ENCODE measurements around the gene TAF11. TPM values are rescaled to one million over a fixed set of nuclear protein-coding genes. Genes with fewer than 3 reads are reported as not detected.

TAF11 gene
- total RNA-seq, 2 experiments from 2014 or later, result 30.1 to 41.5 TPM

DNA sequence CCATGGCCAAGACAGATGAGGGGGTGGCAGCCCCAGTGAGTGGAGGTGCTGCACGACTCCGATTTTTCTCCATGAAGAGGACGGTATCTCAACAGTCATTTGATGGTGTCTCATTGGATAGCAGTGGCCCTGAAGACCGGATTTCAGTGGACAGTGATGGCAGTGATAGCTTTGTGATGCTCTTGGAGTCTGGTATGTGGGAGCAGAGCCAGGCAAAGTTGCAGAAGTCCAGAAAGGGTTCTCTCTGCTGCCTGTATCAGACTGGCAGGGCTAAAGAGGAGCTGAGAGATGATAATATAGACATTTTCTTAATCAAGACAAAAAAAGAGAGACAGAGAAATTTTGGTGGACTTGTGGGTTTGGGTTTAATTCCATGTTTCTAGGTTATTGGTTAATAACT lies 23.8 kb downstream of the TAF11 start:
- Histone ChIP-seq H3K4me2 (ENCODE audit: low read length) (no peak overlapping the region), H3K4me3 (ENCODE audit: low read depth, low read length, poor library complexity, severe bottlenecking) (no peak overlapping the region), H4K20me1 (ENCODE audit: insufficient read depth, low read length) (no peaks in the 10 kb centered on the region), H3K9me2 (ENCODE audit: insufficient read depth, low read length) (no peaks in the 10 kb centered on the region), H3K9me3 (ENCODE audit: low read length) (no peaks in the 10 kb centered on the region), H3K4me1 (ENCODE audit: insufficient read depth, low read length, poor library complexity, severe bottlenecking) (no peaks in the 10 kb centered on the region), H3K27ac (ENCODE audit: low read depth, low read length, poor library complexity, severe bottlenecking) (no peak overlapping the region), H2AFZ (ENCODE audit: low read length) (no peak overlapping the region), H3K79me2 (ENCODE audit: insufficient read depth, low read depth, low read length) (no peaks in the 10 kb centered on the region), H3K36me3 (ENCODE audit: insufficient read depth, low read length) (peaks cover 73% of the 10 kb centered on the region)
- CTCF ChIA-PET (ENCODE audit: unreplicated experiment), result no interaction called here
- POLR2A ChIA-PET, result interaction anchor here (1.3 kb wide), 1 partner anchor 11 kb away, joined by 4 read pairs; no protein-coding TSS in a partner anchor
- no TSS peak for BruUV-seq (replicated peaks)
- no peak for TF ChIP-seq EZH2phosphoT487 (IDR thresholded peaks at IDR 0.05; ENCODE audit: borderline replicate concordance, low read depth, low read length)
- TF ChIP-seq, protein P1, sequence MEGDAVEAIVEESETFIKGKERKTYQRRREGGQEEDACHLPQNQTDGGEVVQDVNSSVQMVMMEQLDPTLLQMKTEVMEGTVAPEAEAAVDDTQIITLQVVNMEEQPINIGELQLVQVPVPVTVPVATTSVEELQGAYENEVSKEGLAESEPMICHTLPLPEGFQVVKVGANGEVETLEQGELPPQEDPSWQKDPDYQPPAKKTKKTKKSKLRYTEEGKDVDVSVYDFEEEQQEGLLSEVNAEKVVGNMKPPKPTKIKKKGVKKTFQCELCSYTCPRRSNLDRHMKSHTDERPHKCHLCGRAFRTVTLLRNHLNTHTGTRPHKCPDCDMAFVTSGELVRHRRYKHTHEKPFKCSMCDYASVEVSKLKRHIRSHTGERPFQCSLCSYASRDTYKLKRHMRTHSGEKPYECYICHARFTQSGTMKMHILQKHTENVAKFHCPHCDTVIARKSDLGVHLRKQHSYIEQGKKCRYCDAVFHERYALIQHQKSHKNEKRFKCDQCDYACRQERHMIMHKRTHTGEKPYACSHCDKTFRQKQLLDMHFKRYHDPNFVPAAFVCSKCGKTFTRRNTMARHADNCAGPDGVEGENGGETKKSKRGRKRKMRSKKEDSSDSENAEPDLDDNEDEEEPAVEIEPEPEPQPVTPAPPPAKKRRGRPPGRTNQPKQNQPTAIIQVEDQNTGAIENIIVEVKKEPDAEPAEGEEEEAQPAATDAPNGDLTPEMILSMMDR (conservative IDR thresholded peaks at IDR 0.05; ENCODE audit: low read length), result no peak
- intact Hi-C loops (cut with micrococcal nuclease; ENCODE audit: unreplicated experiment), result no loop called here
- no peak for DNase-seq (ENCODE audit: low spot score)

DNA sequence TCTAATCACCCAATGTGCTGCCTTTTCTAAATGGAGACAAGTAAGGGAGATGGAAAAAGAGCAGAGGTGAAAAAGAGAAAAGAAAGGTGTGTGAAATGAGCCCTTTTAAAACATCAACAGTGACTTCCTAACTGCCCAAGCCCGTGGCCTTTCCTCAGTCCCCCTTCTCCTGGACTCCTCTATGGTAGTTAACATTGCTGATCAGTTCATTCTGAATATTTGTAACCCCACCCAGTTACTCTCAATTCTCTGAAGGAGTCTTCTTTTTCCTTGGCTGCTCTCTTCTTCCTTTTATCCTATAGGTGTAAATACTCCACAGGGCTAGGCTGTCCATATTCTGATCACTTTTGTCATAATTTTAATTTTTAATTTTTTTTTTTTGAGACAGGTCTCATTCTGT lies 27.1 kb downstream of the TAF11 start:
- ChIA-PET POLR2A (no interaction called here), CTCF (ENCODE audit: unreplicated experiment) (no interaction called here)
- Histone ChIP-seq H2AFZ (ENCODE audit: low read length) (no peak overlapping the region), H3K36me3 (ENCODE audit: insufficient read depth, low read length) (peaks cover 80% of the 10 kb centered on the region), H3K9me2 (ENCODE audit: insufficient read depth, low read length) (no peaks in the 10 kb centered on the region), H3K4me1 (ENCODE audit: insufficient read depth, low read length, poor library complexity, severe bottlenecking) (no peaks in the 10 kb centered on the region), H3K4me2 (ENCODE audit: low read length) (no peak overlapping the region), H3K27ac (ENCODE audit: low read depth, low read length, poor library complexity, severe bottlenecking) (no peak overlapping the region), H4K20me1 (ENCODE audit: insufficient read depth, low read length) (no peaks in the 10 kb centered on the region), H3K9me3 (ENCODE audit: low read length) (no peaks in the 10 kb centered on the region), H3K4me3 (ENCODE audit: low read depth, low read length, poor library complexity, severe bottlenecking) (no peak overlapping the region), H3K79me2 (ENCODE audit: insufficient read depth, low read depth, low read length) (no peaks in the 10 kb centered on the region)
- no peak for DNase-seq (ENCODE audit: low spot score)
- BruUV-seq (replicated peaks), result no TSS peak
- intact Hi-C loops (cut with micrococcal nuclease; ENCODE audit: unreplicated experiment), result no loop called here
- TF ChIP-seq EZH2phosphoT487 (IDR thresholded peaks at IDR 0.05; ENCODE audit: borderline replicate concordance, low read depth, low read length), result no peak
- TF ChIP-seq, protein P1 (conservative IDR thresholded peaks at IDR 0.05; ENCODE audit: low read length), result no peak

DNA sequence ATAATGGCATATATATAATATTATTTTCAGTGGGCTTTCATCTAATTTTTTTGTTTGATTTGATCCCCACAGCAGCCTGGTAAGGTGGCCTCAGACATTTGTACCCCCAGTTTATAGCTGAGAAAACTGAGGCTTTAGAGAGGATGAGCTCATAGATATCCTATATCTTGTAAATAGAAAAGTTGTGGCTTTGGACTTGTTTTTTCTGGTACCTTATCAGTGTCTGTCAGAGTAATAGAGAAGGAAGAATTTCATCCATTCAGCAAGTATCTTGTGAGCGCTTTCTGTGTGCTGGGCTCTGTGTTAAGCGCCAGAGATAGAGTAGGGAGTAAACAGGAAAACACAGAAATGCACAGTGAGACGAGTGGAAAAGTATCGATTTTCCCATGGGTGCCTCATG lies 27.9 kb downstream of the TAF11 start:
- H3K36me3 ChIP-seq (ENCODE audit: insufficient read depth, low read length), result peaks cover 82% of the 10 kb centered on the region
- POLR2A ChIA-PET, result interaction anchor here (0.6 to 0.8 kb wide), 3 partner anchors 9 to 249 kb away, joined by 3 read pairs; no protein-coding TSS in a partner anchor
- no peak overlapping the region for H3K4me2 ChIP-seq (ENCODE audit: low read length)
- no peaks in the 10 kb centered on the region for H3K79me2 ChIP-seq (ENCODE audit: insufficient read depth, low read depth, low read length)
- no peak overlapping the region for H2AFZ ChIP-seq (ENCODE audit: low read length)
- no peaks in the 10 kb centered on the region for H4K20me1 ChIP-seq (ENCODE audit: insufficient read depth, low read length)
- H3K27ac ChIP-seq (ENCODE audit: low read depth, low read length, poor library complexity, severe bottlenecking), result no peak overlapping the region
- intact Hi-C loops (cut with micrococcal nuclease; ENCODE audit: unreplicated experiment), result no loop called here
- no peak for DNase-seq (ENCODE audit: low spot score)
- TF ChIP-seq, protein P1 (conservative IDR thresholded peaks at IDR 0.05; ENCODE audit: low read length), result no peak
- no peak for TF ChIP-seq EZH2phosphoT487 (IDR thresholded peaks at IDR 0.05; ENCODE audit: borderline replicate concordance, low read depth, low read length)
- no peaks in the 10 kb centered on the region for H3K9me2 ChIP-seq (ENCODE audit: insufficient read depth, low read length)
- CTCF ChIA-PET (ENCODE audit: unreplicated experiment), result no interaction called here
- BruUV-seq (replicated peaks), result no TSS peak
- H3K9me3 ChIP-seq (ENCODE audit: low read length), result no peaks in the 10 kb centered on the region
- H3K4me1 ChIP-seq (ENCODE audit: insufficient read depth, low read length, poor library complexity, severe bottlenecking), result no peaks in the 10 kb centered on the region
- no peak overlapping the region for H3K4me3 ChIP-seq (ENCODE audit: low read depth, low read length, poor library complexity, severe bottlenecking)
